Stimulated activated CD4-positive, alpha-beta T cell treated with anti-CD3 and anti-CD28 coated beads, Interleukin-15, amount 100 ng/mL, for 24 hours (primary cell): ENCODE measurements around the gene HFM1.
"Not testable (repeated sequence)": the region's sequence is repeated elsewhere in the genome, so short reads cannot be mapped to it uniquely, and the experiment has no call there.

Experiments
- DNase-seq: peaks from one replicate; pipeline ENCODE4 v3.0.0-alpha.2; 2020

HFM1 gene

GRCh38 chr1:91404151-91405012 is at the start of gene HFM1:
HFM1 (minus strand) TSS chr1:91404837; CDS start chr1:91401082, 3,755 bp downstream.
- DNase-seq: peak; percentile 78

GRCh38 chr1:91454136-91454535 is 49.5 kb upstream of the HFM1 start:
- DNase-seq: no peak

DNA sequence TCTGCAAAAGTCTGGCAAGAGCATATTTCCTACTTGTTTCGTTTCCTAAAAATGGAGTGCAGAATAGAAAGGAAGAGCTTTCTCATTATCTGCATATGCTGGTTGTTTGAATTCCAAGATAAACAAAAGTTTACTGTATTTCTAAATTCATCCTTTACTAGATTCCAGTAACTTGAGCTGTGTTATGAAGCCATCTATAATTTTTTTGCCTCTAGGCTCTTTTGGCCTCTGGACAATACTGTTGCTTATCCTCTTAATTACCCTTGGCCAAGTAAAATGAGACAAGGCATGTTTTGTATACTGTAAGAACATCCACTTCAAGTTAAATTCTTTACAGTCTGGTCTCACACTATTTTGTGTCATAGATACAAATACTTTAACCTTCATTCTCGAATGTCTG is 45.6 kb upstream of the HFM1 start:
- no peak for DNase-seq

DNA sequence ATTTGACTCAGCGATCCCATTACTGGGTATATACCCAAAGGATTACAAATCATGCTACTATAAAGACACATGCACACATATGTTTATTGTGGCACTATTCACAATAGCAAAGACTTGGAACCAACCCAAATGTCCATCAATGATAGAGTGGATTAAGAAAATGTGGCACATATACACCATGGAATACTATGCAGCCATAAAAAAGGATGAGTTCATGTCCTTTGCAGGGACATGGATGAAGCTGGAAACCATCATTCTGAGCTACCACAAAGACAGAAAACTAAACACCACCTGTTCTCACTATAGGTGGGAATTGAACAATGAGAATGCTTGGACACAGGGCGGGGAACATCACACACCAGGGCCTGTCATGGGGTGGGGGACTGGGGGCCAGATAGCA is 43.1 kb upstream of the HFM1 start:
- DNase-seq: not testable (repeated sequence)

DNA sequence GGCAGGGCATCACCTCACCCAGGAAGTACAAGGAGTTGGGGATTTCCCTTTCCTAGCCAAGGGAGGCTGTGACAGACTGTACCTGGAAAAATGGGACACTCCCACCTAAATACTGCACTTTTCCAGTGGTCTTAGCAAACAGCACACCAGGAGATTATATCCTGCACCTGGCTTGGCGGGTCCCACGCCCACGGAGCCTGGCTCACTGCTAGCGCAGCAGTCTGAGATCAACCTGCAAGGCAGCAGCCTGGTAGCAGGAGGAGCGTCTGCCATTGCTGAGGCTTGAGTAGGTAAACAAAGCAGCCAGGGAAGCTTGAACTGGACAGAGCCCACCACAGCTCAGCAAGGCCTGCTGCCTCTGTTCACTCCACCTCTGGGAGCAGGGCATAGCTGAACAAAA is 37.3 kb upstream of the HFM1 start:
- DNase-seq: not testable (repeated sequence)

DNA sequence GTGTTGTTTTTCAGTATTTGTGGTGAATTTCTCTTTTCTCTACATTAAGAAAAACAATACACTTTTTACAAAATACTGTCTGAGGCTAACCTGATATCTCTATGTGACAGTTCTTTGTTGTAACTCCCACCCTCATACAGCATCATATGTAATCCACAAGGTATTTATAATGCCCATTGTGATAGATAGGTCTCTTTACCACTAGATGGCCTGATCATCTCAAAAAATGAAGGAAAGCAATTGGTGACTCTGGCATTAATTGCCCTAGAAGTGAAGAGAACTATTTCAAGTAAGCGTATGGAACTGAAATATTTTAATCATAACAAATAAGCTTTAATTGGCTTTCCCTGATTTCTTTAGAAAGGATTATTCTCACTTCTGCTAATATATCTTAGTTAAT is 36.2 kb upstream of the HFM1 start:
- DNase-seq: no peak

GRCh38 chr1:91439016-91439415 is 34.4 kb upstream of the HFM1 start:
- no peak for DNase-seq

DNA sequence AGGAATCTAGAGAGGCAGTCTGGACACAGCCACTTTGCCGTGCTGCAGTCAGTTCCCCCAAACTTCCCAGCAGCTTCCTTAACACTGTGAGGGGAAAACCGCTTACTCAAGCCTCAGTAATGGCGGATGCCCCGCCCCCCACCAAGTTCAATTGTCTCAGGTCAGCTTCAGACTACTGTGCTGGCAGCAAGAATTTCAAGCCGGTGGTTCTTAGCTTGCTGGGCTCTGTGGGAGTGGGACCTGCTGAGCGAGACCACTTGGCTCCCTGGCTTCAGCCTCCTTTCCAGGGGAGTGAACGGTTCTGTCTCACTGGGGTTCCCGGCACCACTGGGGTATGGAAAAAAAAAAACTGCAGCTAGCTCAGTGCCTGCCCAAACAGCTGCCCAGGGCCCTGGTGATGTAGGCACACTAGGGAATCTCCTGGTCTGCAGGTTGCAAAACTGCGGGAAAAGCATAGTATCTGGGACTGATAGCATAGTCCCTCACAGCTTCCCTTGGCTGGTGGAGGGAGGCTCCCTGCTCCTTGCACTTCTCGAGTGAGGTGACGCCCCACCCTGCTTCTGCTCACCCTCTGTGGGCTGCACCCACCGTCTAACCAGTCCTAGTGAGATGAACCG is 23.7 kb upstream of the HFM1 start:
- DNase-seq: no peak

- no peak for DNase-seq
These were observed 23.1 kb upstream of the HFM1 start for GRCh38 chr1:91427741-91428140.

- not testable (repeated sequence) for DNase-seq
These were observed 17.9 kb upstream of the HFM1 start for GRCh38 chr1:91422523-91422922.

- DNase-seq: no peak
These were observed 7.7 kb upstream of the HFM1 start for GRCh38 chr1:91412371-91412770.

GRCh38 chr1:91406773-91407389 is 2.2 kb upstream of the HFM1 start:
- no peak for DNase-seq

- no peak for DNase-seq
These were observed 2.6 kb downstream of the HFM1 start for GRCh38 chr1:91402023-91402422.

GRCh38 chr1:91400133-91400725 is 4.4 kb downstream of the HFM1 start:
- no peak for DNase-seq

GRCh38 chr1:91398291-91398690 is 6.3 kb downstream of the HFM1 start:
- DNase-seq: no peak

- no peak for DNase-seq
These were observed 7.0 kb downstream of the HFM1 start for GRCh38 chr1:91397605-91398004.

DNA sequence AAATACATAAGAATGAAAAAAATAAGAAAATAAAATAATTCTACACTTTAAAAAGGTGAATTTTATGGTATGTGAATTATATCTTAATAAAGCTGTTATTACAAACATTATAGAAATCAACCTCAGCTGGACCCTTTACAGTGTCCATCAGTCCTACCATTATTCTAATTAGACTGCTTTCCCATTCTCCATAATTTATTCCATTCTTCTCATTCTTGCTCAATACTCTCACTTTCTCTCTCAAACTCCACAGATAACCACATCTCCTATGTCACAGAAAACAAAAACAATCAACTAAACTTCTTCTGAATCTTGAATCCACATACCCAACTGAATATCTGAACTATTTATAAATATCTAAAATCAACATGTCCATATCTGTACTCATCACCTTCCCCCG is 11.6 kb downstream of the HFM1 start:
- no peak for DNase-seq

DNA sequence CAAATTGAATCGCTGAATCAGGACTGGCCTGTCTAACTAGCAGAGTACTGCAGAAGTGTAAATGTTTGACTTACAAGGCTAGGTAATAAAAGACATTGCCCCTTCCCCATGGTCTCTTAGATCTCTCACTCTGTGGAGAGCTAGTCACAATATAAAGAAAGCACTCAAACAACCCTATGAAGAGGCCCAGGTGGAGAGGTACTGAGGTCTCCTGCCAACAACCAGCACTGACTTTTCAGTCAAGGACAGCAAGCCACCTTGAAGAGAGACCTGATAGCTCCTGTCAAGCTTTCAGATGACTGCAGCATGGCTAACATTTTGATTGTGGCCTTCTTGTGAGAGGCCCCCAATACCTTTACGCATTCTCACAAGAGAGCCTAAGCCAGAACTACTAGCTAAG is 18.5 kb downstream of the HFM1 start:
- DNase-seq: no peak

DNA sequence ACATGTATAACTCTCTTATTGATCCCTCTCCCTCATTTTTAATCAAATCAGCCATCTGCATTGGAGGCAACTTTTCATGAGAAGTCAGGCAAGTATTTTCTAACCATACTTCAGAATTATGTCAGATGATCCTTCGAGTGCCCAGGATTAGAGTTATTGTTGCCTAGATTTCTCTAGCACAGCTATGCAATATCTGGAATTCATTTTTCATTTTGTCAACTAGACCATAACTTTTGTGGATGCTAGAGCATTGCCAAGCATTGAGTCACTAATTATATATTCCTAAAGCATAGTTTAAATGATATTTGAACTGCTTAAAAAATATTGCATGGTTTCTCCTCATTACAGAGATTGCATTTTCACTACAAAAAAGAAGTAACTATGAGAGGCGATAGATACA is 21.2 kb downstream of the HFM1 start:
- no peak for DNase-seq

- DNase-seq: no peak
These were observed 22.8 kb downstream of the HFM1 start for GRCh38 chr1:91381844-91382243.

- no peak for DNase-seq
These were observed 30.6 kb downstream of the HFM1 start for GRCh38 chr1:91374086-91374485.

DNA sequence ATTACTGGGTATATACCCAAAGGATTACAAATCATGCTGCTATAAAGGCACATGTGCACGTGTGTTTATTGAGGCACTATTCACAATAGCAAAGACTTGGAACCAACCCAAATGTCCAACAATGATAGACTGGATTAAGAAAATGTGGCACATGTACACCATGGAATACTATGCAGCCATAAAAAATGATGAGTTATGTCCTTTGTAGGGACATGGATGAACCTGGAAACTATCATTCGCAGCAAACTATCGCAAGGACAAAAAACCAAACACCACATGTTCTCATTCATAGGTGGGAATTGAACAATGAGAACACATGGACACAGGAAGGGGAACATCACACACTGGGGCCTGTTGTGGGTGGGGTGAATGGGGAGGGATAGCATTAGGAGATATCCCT is 32.4 kb downstream of the HFM1 start:
- not testable (repeated sequence) for DNase-seq

- DNase-seq: no peak
These were observed 55.1 kb downstream of the HFM1 start for GRCh38 chr1:91349524-91349923.

- no peak for DNase-seq
These were observed 57.8 kb downstream of the HFM1 start for GRCh38 chr1:91346824-91347223.
